WTC11 (cell line): Measurements from ENCODE around the gene MUC6. TPM values are rescaled to one million over a fixed set of nuclear protein-coding genes. Genes with fewer than 3 reads are reported as not detected.

Experiments used
- ATAC-seq: fragments of 200-7000 bp; cut with Tn5 transposase; 2 replicates; pipeline ENCODE4 v1.10.0; 2021; ENCODE audit warnings: mild to moderate bottlenecking, moderate library complexity
- CTCF ChIA-PET: fragments of 300-600 bp; sonication (Branson Sonifier 250); formaldehyde crosslinking; loops from one replicate; lab custom pipeline; 2021; ENCODE audit warnings: antibody characterized with exemption; lab: Charles Lee
- POLR2A ChIA-PET: fragments of 350-600 bp; sonication (Branson Sonifier 250); formaldehyde crosslinking; loops from one replicate; lab custom pipeline; 2021; ENCODE audit warnings: antibody characterized with exemption; lab: Charles Lee
- DNase-seq: peaks from one replicate; pipeline ENCODE4 v3.0.0; 2021; ENCODE audit warnings: low spot score
- H3K27ac Mint-ChIP-seq: 2 replicates; pipeline ENCODE4 v1.8.0; 2021; ENCODE audit warnings: mixed read lengths
- H3K27me3 Mint-ChIP-seq: 2 replicates; pipeline ENCODE4 v1.8.0; 2021; ENCODE audit warnings: low read depth, mild to moderate bottlenecking, moderate library complexity, mixed read lengths
- H3K36me3 Mint-ChIP-seq: 2 replicates; pipeline ENCODE4 v1.8.0; 2021; ENCODE audit warnings: mixed read lengths
- H3K4me1 Mint-ChIP-seq: 2 replicates; pipeline ENCODE4 v1.8.0; 2022; ENCODE audit warnings: mixed read lengths
- H3K4me3 Mint-ChIP-seq: 2 replicates; pipeline ENCODE4 v1.8.0; 2021; ENCODE audit warnings: mild to moderate bottlenecking, moderate library complexity, mixed read lengths
- H3K9me3 Mint-ChIP-seq: 2 replicates; pipeline ENCODE4 v1.8.0; 2021; ENCODE audit warnings: mixed read lengths
- ATF2 ChIP-seq: sonication (generic); formaldehyde crosslinking; IDR thresholded peaks from 2 replicates; pipeline ENCODE4 v1.8.1; 2022; ENCODE audit warnings: low read depth, missing genetic modification reagents, borderline replicate concordance
- ATF6 ChIP-seq: sonication (generic); formaldehyde crosslinking; IDR thresholded peaks from 2 replicates; pipeline ENCODE4 v1.8.1; 2023; ENCODE audit warnings: mild to moderate bottlenecking, missing genetic modification reagents
- CREM ChIP-seq: sonication (generic); formaldehyde crosslinking; IDR thresholded peaks from 2 replicates; pipeline ENCODE4 v1.8.1; 2022; ENCODE audit warnings: mild to moderate bottlenecking, missing genetic modification reagents, moderate library complexity
- CTCF ChIP-seq: fragments of 200-600 bp; IDR thresholded peaks from 2 replicates; pipeline ENCODE4 v1.8.0; 2022; ENCODE audit warnings: antibody characterized with exemption
- E2F5 ChIP-seq: sonication (generic); formaldehyde crosslinking; IDR thresholded peaks from 2 replicates; pipeline ENCODE4 v1.8.1; 2022; ENCODE audit warnings: mild to moderate bottlenecking, moderate library complexity, missing genetic modification reagents
- EMX1 ChIP-seq: fragments of 250-450 bp; sonication (Bioruptor Pico); IDR thresholded peaks from 2 replicates; pipeline ENCODE4 v1.8.0; 2021; ENCODE audit warnings: mild to moderate bottlenecking
- FOXP1 ChIP-seq: sonication (generic); formaldehyde crosslinking; IDR thresholded peaks from 2 replicates; pipeline ENCODE4 v1.8.0; 2022; ENCODE audit warnings: missing genetic modification reagents, mild to moderate bottlenecking, moderate library complexity, borderline replicate concordance
- HMGA2 ChIP-seq: fragments of 250-450 bp; sonication (Bioruptor Pico); IDR thresholded peaks from 2 replicates; pipeline ENCODE4 v1.4.0; 2021; ENCODE audit warnings: mild to moderate bottlenecking, moderate library complexity
- JAZF1 ChIP-seq: fragments of 250-450 bp; sonication (Bioruptor Pico); IDR thresholded peaks from 2 replicates; pipeline ENCODE4 v1.9.0; 2021; ENCODE audit warnings: moderate library complexity, mild to moderate bottlenecking, inconsistent platforms
- MAX ChIP-seq: sonication (generic); formaldehyde crosslinking; IDR thresholded peaks from 2 replicates; pipeline ENCODE4 v1.8.0; 2022; ENCODE audit warnings: mild to moderate bottlenecking, missing genetic modification reagents
- MXD4 ChIP-seq: fragments of 250-450 bp; sonication (Bioruptor Pico); IDR thresholded peaks from 2 replicates; pipeline ENCODE4 v1.8.0; 2021; ENCODE audit warnings: mild to moderate bottlenecking, moderate library complexity, borderline replicate concordance
- NFE2L1 ChIP-seq: sonication (generic); formaldehyde crosslinking; IDR thresholded peaks from 2 replicates; pipeline ENCODE4 v1.8.1; 2023; ENCODE audit warnings: missing genetic modification reagents
- NFYB ChIP-seq: sonication (generic); formaldehyde crosslinking; conservative IDR thresholded peaks from 2 replicates; pipeline ENCODE4 v1.8.0; 2022; ENCODE audit warnings: low read depth, missing genetic modification reagents
- NR3C1 ChIP-seq: sonication (generic); formaldehyde crosslinking; conservative IDR thresholded peaks from 2 replicates; pipeline ENCODE4 v1.8.1; 2023; ENCODE audit warnings: low read depth, mild to moderate bottlenecking, missing genetic modification reagents
- PRDM15 ChIP-seq: sonication (generic); formaldehyde crosslinking; IDR thresholded peaks from 2 replicates; pipeline ENCODE4 v1.8.0; 2022; ENCODE audit warnings: missing genetic modification reagents
- STAT6 ChIP-seq: sonication (generic); formaldehyde crosslinking; conservative IDR thresholded peaks from 2 replicates; pipeline ENCODE4 v1.8.1; 2023; ENCODE audit warnings: mild to moderate bottlenecking, low read depth, missing genetic modification reagents, moderate library complexity
- TEAD1 ChIP-seq: sonication (generic); formaldehyde crosslinking; IDR thresholded peaks from 2 replicates; pipeline ENCODE4 v1.8.0; 2022; ENCODE audit warnings: mild to moderate bottlenecking, missing genetic modification reagents
- USF1 ChIP-seq: sonication (generic); formaldehyde crosslinking; IDR thresholded peaks from 2 replicates; pipeline ENCODE4 v1.8.0; 2022; ENCODE audit warnings: mild to moderate bottlenecking, missing genetic modification reagents
- ZNF396 ChIP-seq: fragments of 250-450 bp; sonication (Bioruptor Pico); IDR thresholded peaks from 2 replicates; pipeline ENCODE4 v1.8.0; 2021; ENCODE audit warnings: mild to moderate bottlenecking, moderate library complexity, borderline replicate concordance
- ZNF671 ChIP-seq: fragments of 250-450 bp; sonication (Bioruptor Pico); IDR thresholded peaks from 2 replicates; pipeline ENCODE4 v1.8.0; 2021; ENCODE audit warnings: mild to moderate bottlenecking
- total RNA-seq: library from RNA; stranded (reverse); gene quantifications from 3 replicates; pipeline ENCODE4 v1.2.3, GENCODE V29; 2021

The MUC6 gene
- total RNA-seq, 1 experiment from 2014 or later, result 0.13 TPM

GRCh38 chr11:1036303-1036923, at the start of gene MUC6 (continued):
- TF ChIP-seq NR3C1 (CRISPR knock-in tag), result no peak
- no peak for TF ChIP-seq STAT6
- no peak for TF ChIP-seq ATF6
- TF ChIP-seq TEAD1, result no peak
- no peak for TF ChIP-seq JAZF1

- no peaks in the 10 kb centered on the region for H3K4me1 Mint-ChIP-seq
- peak; percentile 8 for DNase-seq
- POLR2A ChIA-PET, result no interaction called here
- H3K27ac Mint-ChIP-seq, result no peak overlapping the region
- TF ChIP-seq EMX1, result no peak
- TF ChIP-seq ZNF671 (CRISPR knock-in tag), result no peak
- no peak for TF ChIP-seq USF1 (CRISPR knock-in tag)
- TF ChIP-seq HMGA2, result no peak
- TF ChIP-seq NFE2L1 (CRISPR knock-in tag), result no peak
- TF ChIP-seq NFYB, result no peak
- TF ChIP-seq MXD4, result no peak
- no peak for TF ChIP-seq CTCF
- no peak for TF ChIP-seq ATF2
- no peak for TF ChIP-seq PRDM15 (CRISPR knock-in tag)
- TF ChIP-seq FOXP1 (CRISPR knock-in tag), result no peak
- no peak for TF ChIP-seq MAX (CRISPR knock-in tag)
- TF ChIP-seq CREM (CRISPR knock-in tag), result no peak
- TF ChIP-seq TEAD1, result no peak
- TF ChIP-seq ZNF396, result no peak
- no peak for TF ChIP-seq E2F5
- no peak overlapping the region for H3K4me3 Mint-ChIP-seq
- no peak for ATAC-seq
- no peaks in the 10 kb centered on the region for H3K36me3 Mint-ChIP-seq
- CTCF ChIA-PET, result interaction anchor here (0.9 kb wide), 1 partner anchor 141 kb away, joined by 3 read pairs; no protein-coding TSS in a partner anchor
- H3K9me3 Mint-ChIP-seq, result no peaks in the 10 kb centered on the region
- no peaks in the 10 kb centered on the region; the same call in 1 of the 2 replicates for H3K27me3 Mint-ChIP-seq
These were observed 49.1 kb upstream of the MUC6 start for GRCh38 chr11:1085440-1086170.
